Keratinocyte (primary cell): Measurements from ENCODE around the gene ATP5IF1. TPM values are rescaled to one million over a fixed set of nuclear protein-coding genes. Genes with fewer than 3 reads are reported as not detected.

Source experiments
- DNase-seq: peaks from one replicate; pipeline ENCODE4 v3.0.0-alpha.2; 2011; ENCODE audit warnings: low read depth, missing footprints, low spot score
- FAIRE-seq: peaks from 2 replicates; lab custom pipeline; 2011; peaks lifted over from hg19 to GRCh38; lab: Jason Lieb, UNC
- H2AFZ ChIP-seq: 2 replicates; pipeline ENCODE4 v1.6.0; 2012; ENCODE audit warnings: low read length, control low read depth, inconsistent platforms; ENCODE audit not compliant: control insufficient read depth
- H3K27ac ChIP-seq: 2 replicates; pipeline ENCODE4 v1.5.1; 2011; ENCODE audit warnings: low read length; ENCODE audit not compliant: control insufficient read depth, insufficient read depth
- H3K27me3 ChIP-seq: 3 replicates; pipeline ENCODE4 v1.6.0; 2011; ENCODE audit warnings: low read length; ENCODE audit not compliant: control insufficient read depth, insufficient read depth; ENCODE audit errors: extremely low read depth
- H3K36me3 ChIP-seq, 2 experiments: 2 replicates in 1 of 2; 3 replicates in 1 of 2; pipeline ENCODE4 v1.5.1; 2011; ENCODE audit warnings: low read length in 2 of 2, mild to moderate bottlenecking in 1 of 2; ENCODE audit not compliant: control insufficient read depth in 2 of 2, insufficient read depth in 2 of 2; ENCODE audit errors: extremely low read depth in 1 of 2
- H3K4me1 ChIP-seq: 3 replicates; pipeline ENCODE4 v1.5.1; 2011; ENCODE audit warnings: low read length; ENCODE audit not compliant: control insufficient read depth, insufficient read depth; ENCODE audit errors: extremely low read depth
- H3K4me2 ChIP-seq: 3 replicates; pipeline ENCODE4 v1.6.0; 2011; ENCODE audit warnings: low read depth, low read length; ENCODE audit not compliant: control insufficient read depth, insufficient read depth; ENCODE audit errors: extremely low read depth
- H3K4me3 ChIP-seq, 3 experiments: fragments of 200-600 bp in 1 of 3; sonication (generic) in 1 of 3; 2 replicates in 2 of 3; 3 replicates in 1 of 3; pipeline ENCODE4 v1.5.1; 2011 to 2016; ENCODE audit warnings: low read length in 3 of 3, mild to moderate bottlenecking in 3 of 3, control low read depth in 2 of 3, inconsistent platforms in 1 of 3, low read depth in 1 of 3, mixed read lengths in 1 of 3, mixed run types in 1 of 3, moderate library complexity in 1 of 3; ENCODE audit not compliant: control insufficient read depth in 2 of 3, insufficient read depth in 2 of 3; ENCODE audit errors: extremely low read depth in 1 of 3
- H3K79me2 ChIP-seq: 2 replicates; pipeline ENCODE4 v1.6.0; 2012; ENCODE audit warnings: low read length; ENCODE audit not compliant: control insufficient read depth, insufficient read depth
- H3K9ac ChIP-seq: 3 replicates; pipeline ENCODE4 v1.6.0; 2011; ENCODE audit warnings: low read length; ENCODE audit not compliant: control insufficient read depth, insufficient read depth; ENCODE audit errors: extremely low read depth
- H3K9me1 ChIP-seq: 3 replicates; pipeline ENCODE4 v1.6.0; 2011; ENCODE audit warnings: low read length; ENCODE audit not compliant: control insufficient read depth, insufficient read depth; ENCODE audit errors: extremely low read depth
- H3K9me3 ChIP-seq: 2 replicates; pipeline ENCODE4 v1.5.1; 2012; ENCODE audit warnings: low read depth, low read length; ENCODE audit not compliant: control insufficient read depth
- H4K20me1 ChIP-seq: 3 replicates; pipeline ENCODE4 v1.6.0; 2011; ENCODE audit warnings: low read length; ENCODE audit not compliant: control insufficient read depth, insufficient read depth; ENCODE audit errors: extremely low read depth
- EZH2 ChIP-seq: IDR thresholded peaks from one replicate; pipeline ENCODE4 v1.6.1; 2012; ENCODE audit warnings: inconsistent platforms, mild to moderate bottlenecking, low read length, moderate library complexity
- dilution Hi-C: fragments of 300-500 bp; cut with MboI; formaldehyde crosslinking; loops from one replicate; pipeline ENCODE4 v1.7.0; 2020; ENCODE audit warnings: low sequenced_read_pairs; ENCODE audit not compliant: extremely low pct_ligation_motif_present
- polyA plus RNA-seq, 5 experiments: library from polyadenylated mRNA; depleted of rRNA in 3 of 5; stranded (reverse) in 3 of 5; stranded (forward) in 1 of 5; unstranded in 1 of 5; fragments of >200 nt; gene quantifications; 1 replicate in 1 of 5; 2 replicates in 3 of 5; 3 replicates in 1 of 5; pipeline versions ENCODE4 v1.2.1 to v1.2.3, GENCODE V29; 2011 to 2012; ENCODE audit warnings: missing spikeins in 2 of 5, low read depth in 1 of 5, low replicate concordance in 1 of 5
- TF ChIP-seq, protein P1 (sequence below), 3 experiments: IDR thresholded peaks in 1 of 3; conservative IDR thresholded peaks in 1 of 3; optimal IDR thresholded peaks in 1 of 3; 2 replicates in 2 of 3; 3 replicates in 1 of 3; pipeline versions ENCODE3 to v1.5.1; 2011; ENCODE audit warnings: low read length in 3 of 3, mild to moderate bottlenecking in 3 of 3, moderate library complexity in 2 of 3, control low read depth in 1 of 3, inconsistent platforms in 1 of 3; ENCODE audit not compliant: insufficient read depth in 2 of 3; ENCODE audit errors: extremely low read depth in 1 of 3

Gene ATP5IF1
- polyA plus RNA-seq, 1 donor (not counting 4 experiments of a cell fraction or from before 2014, with no cell fraction given), result 332 TPM

DNA sequence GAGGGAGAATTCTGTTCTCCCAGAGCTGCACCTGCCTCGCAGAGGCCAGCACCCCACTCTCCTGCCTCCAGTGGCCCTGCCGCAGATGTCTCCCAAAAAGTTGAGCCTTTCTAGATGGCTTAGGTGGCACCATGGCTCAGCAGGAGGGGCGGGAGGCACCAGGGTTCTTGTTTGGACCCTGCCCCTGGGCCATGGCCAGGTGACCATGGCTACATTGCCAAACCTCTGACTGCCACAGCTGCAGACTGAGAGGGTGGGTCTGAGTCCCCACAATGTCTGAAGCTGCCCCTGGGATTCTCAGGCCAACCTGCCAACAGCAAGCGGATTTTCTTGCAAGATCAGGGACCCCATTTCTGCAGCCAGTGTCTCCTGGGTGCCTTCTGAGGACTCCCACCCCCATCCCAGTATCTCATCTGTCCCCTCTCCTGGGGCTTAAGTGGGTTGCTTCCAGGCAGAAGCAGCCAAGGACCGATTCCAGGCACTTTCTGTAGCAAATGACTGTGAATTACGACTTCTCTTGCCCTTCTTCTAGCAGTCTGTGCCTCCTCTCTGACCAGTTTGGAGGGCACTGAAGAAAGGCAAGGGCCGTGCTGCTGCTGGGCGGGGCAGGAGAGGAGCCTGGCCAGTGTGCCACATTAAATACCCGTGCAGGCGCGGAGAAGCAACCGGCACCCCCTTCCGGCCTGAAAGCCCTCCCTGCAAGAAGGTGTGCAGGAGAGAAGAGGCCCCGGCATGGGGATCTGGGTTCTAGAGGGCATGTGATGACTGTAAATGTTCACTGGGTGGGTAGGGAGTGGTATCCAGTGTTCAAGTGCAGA, 45.9 kb downstream of the ATP5IF1 start:
- dilution Hi-C loops, result no loop called here
- Histone ChIP-seq H3K9me3 (no peaks in the 10 kb centered on the region), H3K4me3 (no peak overlapping the region), H3K36me3 (peaks cover 39 to 52% of the 10 kb centered on the region in 2 experiments), H3K27ac (no peak overlapping the region), H3K79me2 (no peaks in the 10 kb centered on the region), H4K20me1 (peaks cover 6% of the 10 kb centered on the region), H3K4me2 (no peak overlapping the region), H2AFZ (no peak overlapping the region), H3K27me3 (no peaks in the 10 kb centered on the region), H3K9ac (no peak overlapping the region), H3K9me1 (no peaks in the 10 kb centered on the region), H3K4me1 (peaks cover under 1% of the 10 kb centered on the region)
- no peak for FAIRE-seq
- no peak for TF ChIP-seq EZH2
- TF ChIP-seq, protein P1, sequence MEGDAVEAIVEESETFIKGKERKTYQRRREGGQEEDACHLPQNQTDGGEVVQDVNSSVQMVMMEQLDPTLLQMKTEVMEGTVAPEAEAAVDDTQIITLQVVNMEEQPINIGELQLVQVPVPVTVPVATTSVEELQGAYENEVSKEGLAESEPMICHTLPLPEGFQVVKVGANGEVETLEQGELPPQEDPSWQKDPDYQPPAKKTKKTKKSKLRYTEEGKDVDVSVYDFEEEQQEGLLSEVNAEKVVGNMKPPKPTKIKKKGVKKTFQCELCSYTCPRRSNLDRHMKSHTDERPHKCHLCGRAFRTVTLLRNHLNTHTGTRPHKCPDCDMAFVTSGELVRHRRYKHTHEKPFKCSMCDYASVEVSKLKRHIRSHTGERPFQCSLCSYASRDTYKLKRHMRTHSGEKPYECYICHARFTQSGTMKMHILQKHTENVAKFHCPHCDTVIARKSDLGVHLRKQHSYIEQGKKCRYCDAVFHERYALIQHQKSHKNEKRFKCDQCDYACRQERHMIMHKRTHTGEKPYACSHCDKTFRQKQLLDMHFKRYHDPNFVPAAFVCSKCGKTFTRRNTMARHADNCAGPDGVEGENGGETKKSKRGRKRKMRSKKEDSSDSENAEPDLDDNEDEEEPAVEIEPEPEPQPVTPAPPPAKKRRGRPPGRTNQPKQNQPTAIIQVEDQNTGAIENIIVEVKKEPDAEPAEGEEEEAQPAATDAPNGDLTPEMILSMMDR (optimal IDR thresholded peaks at IDR 0.05 in 1 of 3, IDR thresholded peaks at IDR 0.05 in 1 of 3, conservative IDR thresholded peaks at IDR 0.05 in 1 of 3; ENCODE audit: extremely low read depth in 1 of 3, insufficient read depth in 2 of 3, low read length in 3 of 3), result no peak
- DNase-seq, result no peak

DNA sequence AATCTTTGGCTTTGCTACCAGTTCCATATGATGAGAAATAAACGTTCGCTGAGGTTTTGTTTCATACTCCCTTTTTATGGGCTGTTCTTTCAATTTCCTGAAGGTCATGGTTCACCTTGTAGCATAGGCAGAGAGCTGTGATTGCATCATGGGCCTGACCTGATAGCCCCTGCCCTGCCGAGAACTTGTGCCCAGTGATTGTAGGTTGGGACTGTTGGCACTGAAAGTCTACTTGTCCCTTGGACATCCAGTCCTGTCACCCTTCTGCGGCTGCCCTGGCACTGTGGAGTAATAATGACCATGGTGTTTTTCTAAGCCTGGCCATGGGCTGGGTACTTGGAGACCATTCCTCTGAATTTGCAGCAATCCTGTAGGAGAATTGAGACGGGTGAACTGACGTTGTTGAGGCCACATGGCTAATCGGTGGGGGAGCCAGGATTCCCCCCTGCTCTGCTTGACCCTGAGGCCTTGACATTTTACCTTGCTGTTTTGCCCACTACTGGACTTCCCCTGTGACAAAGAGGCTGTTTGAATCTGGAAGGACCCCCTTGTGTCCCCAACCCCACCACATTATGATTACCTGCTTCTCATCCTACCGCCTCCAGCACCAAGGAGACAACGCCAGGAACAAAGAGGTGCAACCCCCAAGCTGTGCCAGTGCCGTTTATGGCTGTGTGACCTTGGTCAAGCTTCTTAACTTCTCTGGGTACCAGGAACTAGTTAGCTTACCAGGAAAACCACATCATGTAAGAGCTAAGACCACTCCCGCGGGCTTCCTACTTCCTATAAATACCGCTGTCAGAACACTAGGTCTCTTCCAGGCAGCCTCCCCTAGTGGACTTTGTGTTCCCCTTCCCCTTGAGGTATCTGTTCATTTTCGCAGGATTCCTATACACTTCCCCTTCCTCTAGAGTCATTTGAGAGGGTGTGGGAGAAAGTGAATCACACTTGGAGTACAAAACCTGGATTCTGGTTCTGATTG, 46.8 kb downstream of the ATP5IF1 start:
- H3K36me3 ChIP-seq, result peaks cover 34 to 48% of the 10 kb centered on the region in 2 experiments
- no peaks in the 10 kb centered on the region for H3K27me3 ChIP-seq
- H3K27ac ChIP-seq, result no peak overlapping the region
- no peaks in the 10 kb centered on the region for H3K9me3 ChIP-seq
- no peaks in the 10 kb centered on the region for H3K9me1 ChIP-seq
- dilution Hi-C loops, result no loop called here
- DNase-seq (no peak), FAIRE-seq (no peak)
- peaks cover 6% of the 10 kb centered on the region for H3K4me1 ChIP-seq
- no peak overlapping the region for H3K4me3 ChIP-seq
- TF ChIP-seq, protein P1 (optimal IDR thresholded peaks at IDR 0.05 in 1 of 3, IDR thresholded peaks at IDR 0.05 in 1 of 3, conservative IDR thresholded peaks at IDR 0.05 in 1 of 3; ENCODE audit: extremely low read depth in 1 of 3, insufficient read depth in 2 of 3, low read length in 3 of 3), result no peak
- no peak for TF ChIP-seq EZH2
- no peak overlapping the region for H2AFZ ChIP-seq
- peaks cover 6% of the 10 kb centered on the region for H4K20me1 ChIP-seq
- no peak overlapping the region for H3K9ac ChIP-seq
- H3K79me2 ChIP-seq, result no peaks in the 10 kb centered on the region
- H3K4me2 ChIP-seq, result no peak overlapping the region
